SKM-1 treated with dmso at 0.1 percent for 144 hours (cell line): ENCODE results near the gene TRPM3.

Experiments used
- DNase-seq: peaks from one replicate; lab custom pipeline; 2025; ENCODE audit not compliant: unreplicated experiment; lab: John Stamatoyannopoulos, UW

The TRPM3 gene

GRCh38 chr9:70589571-70590314 lies 531.7 kb downstream of the TRPM3 start:
- DNase-seq, result no peak

- DNase-seq, result no peak
Observed at GRCh38 chr9:70588999-70589398, 532.4 kb downstream of the TRPM3 start.

- DNase-seq, result no peak
Observed at GRCh38 chr9:70588381-70588780, 533.0 kb downstream of the TRPM3 start.

- DNase-seq, result no peak
Observed at GRCh38 chr9:70587201-70587600, 534.2 kb downstream of the TRPM3 start.

- DNase-seq, result no peak
Observed at GRCh38 chr9:70586476-70586875, 534.9 kb downstream of the TRPM3 start.

- DNase-seq, result no peak
Observed at GRCh38 chr9:70581955-70582350, 539.5 kb downstream of the TRPM3 start.

- no peak for DNase-seq
Observed at GRCh38 chr9:70581214-70581954, 540.0 kb downstream of the TRPM3 start.

- peak; percentile 9 for DNase-seq
Observed at GRCh38 chr9:70580606-70581195, 540.7 kb downstream of the TRPM3 start.

GRCh38 chr9:70579686-70580085 lies 541.7 kb downstream of the TRPM3 start:
- no peak for DNase-seq

- DNase-seq, result no peak
Observed at GRCh38 chr9:70578720-70579119, 542.7 kb downstream of the TRPM3 start.

GRCh38 chr9:70577671-70578070 lies 543.8 kb downstream of the TRPM3 start:
- DNase-seq, result no peak

GRCh38 chr9:70576116-70576515 lies 545.3 kb downstream of the TRPM3 start:
- no peak for DNase-seq

- DNase-seq, result no peak
Observed at GRCh38 chr9:70574151-70574837, 547.1 kb downstream of the TRPM3 start.

GRCh38 chr9:70573308-70573707 lies 548.1 kb downstream of the TRPM3 start:
- no peak for DNase-seq

GRCh38 chr9:70571258-70571657 lies 550.2 kb downstream of the TRPM3 start:
- no peak for DNase-seq

GRCh38 chr9:70569791-70570190 lies 551.6 kb downstream of the TRPM3 start:
- no peak for DNase-seq

- no peak for DNase-seq
Observed at GRCh38 chr9:70569070-70569772, 552.2 kb downstream of the TRPM3 start.

GRCh38 chr9:70567511-70567910 lies 553.9 kb downstream of the TRPM3 start:
- DNase-seq, result no peak

GRCh38 chr9:70566751-70567150 lies 554.7 kb downstream of the TRPM3 start:
- no peak for DNase-seq

- no peak for DNase-seq
Observed at GRCh38 chr9:70566066-70566465, 555.4 kb downstream of the TRPM3 start.
